Lower lobe of right lung (tissue), 2 donors: ENCODE data around the gene BTBD16. TPM values are rescaled to one million over a fixed set of nuclear protein-coding genes. Genes with fewer than 3 reads are reported as not detected.

Source experiments
- ATAC-seq, 2 donors: fragments of 200-7000 bp; cut with Tn5 transposase; one replicate each; pipeline ENCODE4 v1.9.1; 2020 to 2022; ENCODE audit warnings: mild to moderate bottlenecking in 2 of 2, moderate library complexity in 2 of 2
- DNase-seq: peaks from one replicate; pipeline ENCODE4 v3.0.0-alpha.2; 2020
- H3K27ac ChIP-seq: fragments of 200-600 bp; one replicate; pipeline ENCODE4 v1.8.0; 2022
- H3K27me3 ChIP-seq: fragments of 200-600 bp; one replicate; pipeline ENCODE4 v1.8.0; 2022; ENCODE audit warnings: low read depth
- H3K36me3 ChIP-seq: fragments of 200-600 bp; one replicate; pipeline ENCODE4 v1.8.0; 2022; ENCODE audit warnings: mild to moderate bottlenecking
- H3K4me1 ChIP-seq: fragments of 200-600 bp; one replicate; pipeline ENCODE4 v1.8.0; 2022
- H3K4me3 ChIP-seq: fragments of 200-600 bp; one replicate; pipeline ENCODE4 v1.8.0; 2022; ENCODE audit warnings: mild to moderate bottlenecking
- H3K9me3 ChIP-seq: fragments of 200-600 bp; one replicate; pipeline ENCODE4 v1.8.0; 2022
- CTCF ChIP-seq: fragments of 200-600 bp; IDR thresholded peaks from one replicate; pipeline ENCODE4 v1.8.0; 2022; ENCODE audit warnings: antibody characterized with exemption, mild to moderate bottlenecking
- intact Hi-C: fragments of 100-400 bp; cut with DNase I; formaldehyde crosslinking; loops from one replicate; pipeline ENCODE4 v1.11.0; 2022
- total RNA-seq: library from RNA; stranded (reverse); fragmentation: NEBNext Ultra II Directional; extraction: Animal tissue kit (Norgen Biotek cat#: 25700); gene quantifications from one replicate; pipeline ENCODE4 v1.2.1, GENCODE V29; 2021
- donor health status: DM: no; HTN: yes; CAD: no; lungs with severe emphysema.

BTBD16 gene
- total RNA-seq, 1 donor from 2014 or later, result 0.62 TPM

- peak; percentile 25 to 52 for ATAC-seq
Observed at GRCh38 chr10:122259075-122259466, 12.0 kb upstream of the BTBD16 start.

DNA sequence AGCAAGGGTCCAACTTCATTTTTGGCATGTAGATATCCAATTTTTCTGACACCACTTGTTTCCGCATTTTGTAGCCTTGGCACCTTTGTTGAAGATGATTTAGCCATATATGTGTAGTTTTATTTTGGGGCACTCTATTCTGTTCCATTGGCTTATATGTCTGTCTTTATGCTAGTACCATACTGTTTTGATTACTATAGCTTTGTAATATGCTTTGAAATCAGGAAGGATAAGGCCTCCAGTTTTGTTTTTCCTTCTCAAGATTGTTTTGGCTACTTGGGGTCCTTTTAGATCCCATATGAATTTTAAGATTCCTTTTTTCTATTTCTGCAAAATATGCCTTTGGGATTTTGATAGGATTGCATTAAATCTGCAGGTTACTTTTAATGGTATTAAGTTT lies 9.5 kb upstream of the BTBD16 start:
- intact Hi-C loops, result no loop called here
- Histone ChIP-seq H3K4me1 (no peaks in the 10 kb centered on the region), H3K9me3 (peaks cover 3% of the 10 kb centered on the region), H3K27ac (no peak overlapping the region), H3K4me3 (no peak overlapping the region), H3K36me3 (peaks cover 20% of the 10 kb centered on the region), H3K27me3 (no peaks in the 10 kb centered on the region)
- ATAC-seq (no peak), DNase-seq (no peak)
- TF ChIP-seq CTCF, result no peak

More at GRCh38 chr10:122259075-122259466, 12.0 kb upstream of the BTBD16 start:
- Histone ChIP-seq H3K9me3 (peaks cover 3% of the 10 kb centered on the region), H3K4me1 (no peaks in the 10 kb centered on the region), H3K27ac (no peak overlapping the region), H3K4me3 (no peak overlapping the region), H3K27me3 (no peaks in the 10 kb centered on the region), H3K36me3 (peaks cover 30% of the 10 kb centered on the region)
- TF ChIP-seq CTCF, result no peak
- DNase-seq, result no peak
- intact Hi-C loops, result no loop called here

DNA sequence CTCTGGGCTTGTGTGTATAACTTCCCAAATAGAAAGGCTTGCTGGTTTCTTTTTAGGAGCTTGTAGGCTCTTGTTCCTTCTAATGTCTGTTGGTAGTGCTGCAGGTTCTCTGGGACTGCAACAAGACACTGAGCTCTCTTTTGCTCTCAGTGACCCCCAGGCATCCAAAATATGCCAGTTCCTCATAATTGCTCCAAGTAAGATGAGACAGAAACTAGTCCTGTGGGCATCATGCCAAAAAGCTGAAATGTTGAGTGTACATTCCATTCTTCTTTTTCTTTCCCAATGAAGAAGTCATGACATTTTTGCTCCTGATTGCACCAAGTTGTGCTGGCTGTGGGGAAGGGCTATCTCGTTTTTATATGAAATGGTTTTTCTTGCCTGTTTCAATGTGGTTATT lies 7.1 kb upstream of the BTBD16 start:
- Histone ChIP-seq H3K27me3 (no peaks in the 10 kb centered on the region), H3K9me3 (peaks cover 3% of the 10 kb centered on the region), H3K4me1 (peaks cover 5% of the 10 kb centered on the region), H3K36me3 (peaks cover 13% of the 10 kb centered on the region), H3K4me3 (no peak overlapping the region), H3K27ac (no peak overlapping the region)
- no peak for DNase-seq
- intact Hi-C loops, result no loop called here
- ATAC-seq, result no peak
- no peak for TF ChIP-seq CTCF

GRCh38 chr10:122264436-122264835 lies 6.7 kb upstream of the BTBD16 start:
- TF ChIP-seq CTCF, result no peak
- H3K9me3 ChIP-seq, result peaks cover 3% of the 10 kb centered on the region
- ATAC-seq (no peak), DNase-seq (no peak)
- peaks cover 5% of the 10 kb centered on the region for H3K4me1 ChIP-seq
- intact Hi-C loops, result no loop called here
- H3K27ac ChIP-seq, result no peak overlapping the region
- H3K27me3 ChIP-seq, result no peaks in the 10 kb centered on the region
- peaks cover 13% of the 10 kb centered on the region for H3K36me3 ChIP-seq
- H3K4me3 ChIP-seq, result no peak overlapping the region

DNA sequence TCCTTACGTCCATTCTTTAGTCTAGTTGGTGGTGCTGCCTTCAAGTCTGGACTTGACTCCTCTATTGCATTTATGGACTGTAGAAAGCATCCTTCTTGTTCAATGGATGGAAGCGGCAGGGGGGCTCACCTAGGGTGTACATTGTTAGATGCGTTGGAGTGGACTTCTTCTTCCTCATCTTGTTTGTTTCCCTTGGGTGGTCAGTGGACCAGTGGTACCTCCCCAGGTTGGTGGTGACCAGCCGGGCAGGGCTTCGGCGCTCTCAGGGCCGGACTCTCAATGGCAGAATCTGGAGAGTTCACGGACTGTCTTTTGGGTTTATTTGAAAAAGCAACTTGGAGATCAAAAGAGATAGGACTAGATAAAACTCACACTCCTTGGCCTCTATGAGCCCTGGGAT lies 6.2 kb upstream of the BTBD16 start:
- Histone ChIP-seq H3K27me3 (no peaks in the 10 kb centered on the region), H3K4me3 (no peak overlapping the region), H3K27ac (no peak overlapping the region), H3K36me3 (peaks cover 13% of the 10 kb centered on the region), H3K9me3 (peaks cover 3% of the 10 kb centered on the region), H3K4me1 (peaks cover 5% of the 10 kb centered on the region)
- ATAC-seq, result no peak
- TF ChIP-seq CTCF, result no peak
- intact Hi-C loops, result no loop called here
- no peak for DNase-seq

- Histone ChIP-seq H3K27me3 (no peaks in the 10 kb centered on the region), H3K4me1 (peaks cover 5% of the 10 kb centered on the region), H3K9me3 (peaks cover 3% of the 10 kb centered on the region), H3K27ac (no peak overlapping the region), H3K36me3 (peaks cover 13% of the 10 kb centered on the region), H3K4me3 (no peak overlapping the region)
- ATAC-seq (no peak), DNase-seq (no peak)
- no peak for TF ChIP-seq CTCF
- intact Hi-C loops, result no loop called here
Observed at GRCh38 chr10:122265896-122266295, 5.2 kb upstream of the BTBD16 start.
